CD14-positive monocyte (primary cell): ENCODE results near the gene TTC28. TPM values are rescaled to one million over a fixed set of nuclear protein-coding genes. Genes with fewer than 3 reads are reported as not detected.

Experiments used
- DNase-seq, 3 donors: peaks; one replicate each; pipeline ENCODE4 v3.0.0-alpha.2; 2011 to 2022
- H2AFZ ChIP-seq: 2 replicates; pipeline ENCODE4 v1.6.0; 2012; ENCODE audit warnings: mild to moderate bottlenecking, low read depth, low read length, inconsistent platforms; ENCODE audit not compliant: insufficient read depth, poor library complexity, severe bottlenecking
- H3K27ac ChIP-seq, 2 donors: 1 replicate in 1 of 2; 2 replicates in 1 of 2; pipeline ENCODE4 v1.5.1; 2012 to 2013; ENCODE audit warnings: low read length in 2 of 2, control low read depth in 1 of 2, inconsistent platforms in 1 of 2, low read depth in 1 of 2, mild to moderate bottlenecking in 1 of 2
- H3K27me3 ChIP-seq, 2 donors: one replicate each; pipeline versions ENCODE4 v1.6.0 to v1.6.1; 2011 to 2013; ENCODE audit warnings: low read length in 2 of 2; ENCODE audit not compliant: control insufficient read depth in 2 of 2, insufficient read depth in 2 of 2
- H3K36me3 ChIP-seq, 2 donors: replicated peaks in 1 of 2; 1 replicate in 1 of 2; 2 replicates in 1 of 2; pipeline versions ENCODE4 v1.5.1 to v1.6.1; 2012 to 2013; ENCODE audit warnings: low read length in 2 of 2, control low read depth in 1 of 2, inconsistent platforms in 1 of 2, mild to moderate bottlenecking in 1 of 2; ENCODE audit not compliant: insufficient read depth in 2 of 2, control insufficient read depth in 1 of 2
- H3K4me1 ChIP-seq, 2 donors: 1 replicate in 1 of 2; 2 replicates in 1 of 2; pipeline versions ENCODE4 v1.5.1 to v1.6.1; 2012 to 2013; ENCODE audit warnings: low read length in 2 of 2, control low read depth in 1 of 2, inconsistent platforms in 1 of 2, mild to moderate bottlenecking in 1 of 2, moderate library complexity in 1 of 2; ENCODE audit not compliant: insufficient read depth in 2 of 2, control insufficient read depth in 1 of 2
- H3K4me2 ChIP-seq: replicated peaks from 2 replicates; pipeline ENCODE3; 2012; ENCODE audit warnings: low read length, moderate library complexity, mild to moderate bottlenecking; ENCODE audit not compliant: poor library complexity, severe bottlenecking; ENCODE audit errors: extremely low read depth
- H3K4me3 ChIP-seq, 3 experiments: fragments of 200-600 bp in 1 of 3; sonication (generic) in 1 of 3; replicated peaks in 1 of 3; 1 replicate in 2 of 3; 2 replicates in 1 of 3; pipeline ENCODE4 v1.5.1; 2011 to 2013; ENCODE audit warnings: low read length in 3 of 3, mild to moderate bottlenecking in 3 of 3, control low read depth in 2 of 3, low read depth in 2 of 3, inconsistent platforms in 1 of 3, moderate library complexity in 1 of 3
- H3K79me2 ChIP-seq: 2 replicates; pipeline ENCODE4 v1.6.0; 2012; ENCODE audit warnings: mild to moderate bottlenecking, control low read depth, inconsistent platforms, low read length, moderate library complexity; ENCODE audit not compliant: insufficient read depth
- H3K9ac ChIP-seq: 2 replicates; pipeline ENCODE4 v1.6.0; 2017; ENCODE audit warnings: low read length, mild to moderate bottlenecking; ENCODE audit not compliant: insufficient read depth, poor library complexity, severe bottlenecking
- H3K9me3 ChIP-seq, 2 donors: replicated peaks in 1 of 2; 1 replicate in 1 of 2; 2 replicates in 1 of 2; pipeline versions ENCODE4 v1.5.1 to v1.6.1; 2012 to 2013; ENCODE audit warnings: low read length in 2 of 2, control low read depth in 1 of 2; ENCODE audit not compliant: control insufficient read depth in 1 of 2, insufficient read depth in 1 of 2
- H4K20me1 ChIP-seq: 2 replicates; pipeline ENCODE4 v1.6.0; 2012; ENCODE audit warnings: mild to moderate bottlenecking, low read length, control low read depth, moderate library complexity; ENCODE audit not compliant: insufficient read depth
- H3K27ac Mint-ChIP-seq, 7 donors: one replicate each; pipeline ENCODE4 v1.8.0; 2020; ENCODE audit warnings: mild to moderate bottlenecking in 7 of 7, mixed read lengths in 7 of 7, moderate library complexity in 6 of 7, inconsistent platforms in 2 of 7
- H3K27me3 Mint-ChIP-seq, 3 donors: one replicate each; pipeline ENCODE4 v1.8.0; 2021 to 2022; ENCODE audit warnings: low read depth in 3 of 3, mild to moderate bottlenecking in 3 of 3, mixed read lengths in 3 of 3, moderate library complexity in 3 of 3, inconsistent platforms in 1 of 3
- H3K36me3 Mint-ChIP-seq, 2 donors: one replicate each; pipeline ENCODE4 v1.8.0; 2020; ENCODE audit warnings: mixed read lengths in 2 of 2, inconsistent platforms in 1 of 2, mild to moderate bottlenecking in 1 of 2
- H3K4me1 Mint-ChIP-seq: one replicate; pipeline ENCODE4 v1.8.0; 2020; ENCODE audit warnings: mild to moderate bottlenecking, mixed read lengths
- H3K4me3 Mint-ChIP-seq, 2 donors: one replicate each; pipeline ENCODE4 v1.8.0; 2020; ENCODE audit warnings: mild to moderate bottlenecking in 2 of 2, mixed read lengths in 2 of 2, moderate library complexity in 1 of 2
- H3K9me3 Mint-ChIP-seq, 7 donors: one replicate each; pipeline ENCODE4 v1.8.0; 2020 to 2022; ENCODE audit warnings: mixed read lengths in 7 of 7, mild to moderate bottlenecking in 6 of 7, moderate library complexity in 6 of 7, inconsistent platforms in 2 of 7
- WGBS: methylation state at CpG from one replicate; pipeline ENCODE4 v1.1.5; 2013; ENCODE audit warnings: missing lambda C conversion rate; ENCODE audit not compliant: insufficient coverage; 5-methylcytosine and 5-hydroxymethylcytosine counted together
- intact Hi-C, 2 donors: fragments of 100-400 bp; cut with micrococcal nuclease; formaldehyde crosslinking; loops; one replicate each; pipeline versions ENCODE4 v1.15.0 to v1.15.1; 2023
- polyA plus RNA-seq, 3 donors: library from polyadenylated mRNA; depleted of rRNA in 1 of 3; unstranded in 2 of 3; stranded (reverse) in 1 of 3; fragments of 300-500 nt in 2 of 3; fragments of >200 nt in 1 of 3; fragmentation: Illumina TruSeq in 2 of 3; gene quantifications; 1 replicate in 2 of 3; 2 replicates in 1 of 3; pipeline ENCODE4 v1.2.3, GENCODE V29; 2012 to 2021
- TF ChIP-seq, protein P1 (sequence below): fragments of 200-600 bp; IDR thresholded peaks from one replicate; pipeline ENCODE4 v1.8.0; 2022; ENCODE audit warnings: antibody characterized with exemption, mild to moderate bottlenecking

TTC28 gene
- polyA plus RNA-seq, 3 donors: 0.24 to 0.61 TPM; not detected in 1

DNA sequence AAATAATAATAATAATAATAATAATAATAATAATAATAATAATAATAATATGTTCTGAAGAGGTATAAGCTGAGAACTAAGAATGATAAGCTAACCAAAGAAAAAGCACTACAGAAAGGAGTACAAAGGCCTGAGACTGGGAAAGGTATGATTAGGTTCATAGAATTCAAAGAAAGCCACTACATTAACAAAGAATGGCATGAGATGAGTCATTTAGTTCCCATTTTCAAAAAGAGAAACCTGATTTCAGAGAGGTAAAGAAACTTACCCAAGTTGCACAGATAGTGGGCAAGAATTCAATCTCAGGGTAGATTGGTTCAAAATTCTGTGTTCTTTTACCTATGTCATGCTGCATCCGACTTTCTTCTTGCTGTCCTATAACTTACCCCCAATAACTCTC is 350.9 kb downstream of the TTC28 start:
- no peak for DNase-seq
- Histone ChIP-seq H4K20me1 (no peaks in the 10 kb centered on the region), H3K4me3 (no peak overlapping the region), H3K79me2 (no peaks in the 10 kb centered on the region), H2AFZ (no peak overlapping the region), H3K4me1 (no peaks in the 10 kb centered on the region), H3K9ac (no peak overlapping the region), H3K36me3 (no peaks in the 10 kb centered on the region), H3K9me3 (no peaks in the 10 kb centered on the region), H3K4me2 (no peak overlapping the region), H3K27ac (no peak overlapping the region), H3K27me3 (no peaks in the 10 kb centered on the region)
- TF ChIP-seq, protein P1, sequence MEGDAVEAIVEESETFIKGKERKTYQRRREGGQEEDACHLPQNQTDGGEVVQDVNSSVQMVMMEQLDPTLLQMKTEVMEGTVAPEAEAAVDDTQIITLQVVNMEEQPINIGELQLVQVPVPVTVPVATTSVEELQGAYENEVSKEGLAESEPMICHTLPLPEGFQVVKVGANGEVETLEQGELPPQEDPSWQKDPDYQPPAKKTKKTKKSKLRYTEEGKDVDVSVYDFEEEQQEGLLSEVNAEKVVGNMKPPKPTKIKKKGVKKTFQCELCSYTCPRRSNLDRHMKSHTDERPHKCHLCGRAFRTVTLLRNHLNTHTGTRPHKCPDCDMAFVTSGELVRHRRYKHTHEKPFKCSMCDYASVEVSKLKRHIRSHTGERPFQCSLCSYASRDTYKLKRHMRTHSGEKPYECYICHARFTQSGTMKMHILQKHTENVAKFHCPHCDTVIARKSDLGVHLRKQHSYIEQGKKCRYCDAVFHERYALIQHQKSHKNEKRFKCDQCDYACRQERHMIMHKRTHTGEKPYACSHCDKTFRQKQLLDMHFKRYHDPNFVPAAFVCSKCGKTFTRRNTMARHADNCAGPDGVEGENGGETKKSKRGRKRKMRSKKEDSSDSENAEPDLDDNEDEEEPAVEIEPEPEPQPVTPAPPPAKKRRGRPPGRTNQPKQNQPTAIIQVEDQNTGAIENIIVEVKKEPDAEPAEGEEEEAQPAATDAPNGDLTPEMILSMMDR: no peak
- Mint-ChIP-seq H3K36me3 (no peaks in the 10 kb centered on the region), H3K4me1 (peaks cover 5% of the 10 kb centered on the region), H3K27ac (no peak overlapping the region), H3K27me3 (no peaks in the 10 kb centered on the region), H3K4me3 (no peak overlapping the region), H3K9me3 (no peaks in the 10 kb centered on the region)
- WGBS: no CpG with 5 or more reads among the region's 1 CpG
- intact Hi-C loops: no loop called here

DNA sequence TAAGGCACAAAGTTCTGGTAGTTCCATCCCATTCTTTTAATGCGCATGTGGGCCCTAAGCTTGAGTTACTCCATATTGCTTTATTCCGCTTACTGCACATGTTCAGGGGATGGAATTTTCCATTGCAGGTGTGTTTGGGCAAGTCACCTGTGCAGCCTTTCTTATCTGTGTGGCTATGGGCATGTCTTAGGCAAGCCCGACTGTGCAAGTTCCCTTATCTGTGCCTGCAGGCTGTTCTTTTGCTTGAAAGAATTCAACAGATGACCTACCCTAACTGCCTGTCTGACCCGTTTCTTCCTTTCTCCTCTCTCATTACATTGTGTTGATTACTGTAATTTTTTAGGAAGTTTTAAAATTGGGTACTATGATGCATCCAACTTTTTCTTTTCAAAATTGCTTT is 363.6 kb downstream of the TTC28 start:
- Mint-ChIP-seq H3K9me3 (peaks cover 0 to 9% (median 3%) of the 10 kb centered on the region in 7 donors), H3K4me1 (no peaks in the 10 kb centered on the region), H3K36me3 (no peaks in the 10 kb centered on the region), H3K27me3 (peaks cover 0 to 2% (median 1%) of the 10 kb centered on the region in 3 donors), H3K4me3 (no peak overlapping the region), H3K27ac (no peak overlapping the region)
- no peaks in the 10 kb centered on the region for H3K36me3 ChIP-seq
- no CpG with 5 or more reads among the region's 4 CpGs for WGBS
- no peaks in the 10 kb centered on the region for H3K27me3 ChIP-seq
- intact Hi-C loops: no loop called here
- H3K27ac ChIP-seq: no peak overlapping the region
- H3K4me2 ChIP-seq: no peak overlapping the region
- no peak overlapping the region for H2AFZ ChIP-seq
- H3K79me2 ChIP-seq: no peaks in the 10 kb centered on the region
- no peak overlapping the region for H3K4me3 ChIP-seq
- H3K9me3 ChIP-seq: no peaks in the 10 kb centered on the region
- H3K4me1 ChIP-seq: no peaks in the 10 kb centered on the region
- TF ChIP-seq, protein P1: no peak
- no peaks in the 10 kb centered on the region for H4K20me1 ChIP-seq
- DNase-seq: no peak
- no peak overlapping the region for H3K9ac ChIP-seq
